Calu3 (cell line): ENCODE measurements around the gene UNC119B. TPM values are rescaled to one million over a fixed set of nuclear protein-coding genes. Genes with fewer than 3 reads are reported as not detected.

ENCODE experiments used
- BruUV-seq: library from RNA; stranded (reverse); fragments of 400-500 nt; replicated peaks from 2 replicates; lab custom pipeline; 2021; lab: Mats Ljungman, UMichigan
- CTCF ChIA-PET: fragments of 300-600 bp; sonication (Branson Sonifier 250); formaldehyde crosslinking; loops from one replicate; lab custom pipeline; 2022; ENCODE audit warnings: antibody characterized with exemption; lab: Charles Lee
- DNase-seq: peaks from one replicate; pipeline ENCODE4 v3.0.0; 2022
- H3K27ac Mint-ChIP-seq: one replicate; pipeline ENCODE4 v1.8.0; 2022; ENCODE audit warnings: mixed read lengths; ENCODE audit not compliant: unreplicated experiment
- H3K27me3 Mint-ChIP-seq: one replicate; pipeline ENCODE4 v1.8.0; 2022; ENCODE audit warnings: mixed read lengths; ENCODE audit not compliant: unreplicated experiment
- H3K36me3 Mint-ChIP-seq: one replicate; pipeline ENCODE4 v1.8.0; 2022; ENCODE audit warnings: mild to moderate bottlenecking, moderate library complexity, mixed read lengths; ENCODE audit not compliant: insufficient read depth, unreplicated experiment
- H3K4me1 Mint-ChIP-seq: one replicate; pipeline ENCODE4 v1.8.0; 2022; ENCODE audit warnings: mild to moderate bottlenecking, low read depth, mixed read lengths; ENCODE audit not compliant: unreplicated experiment
- H3K4me3 Mint-ChIP-seq: one replicate; pipeline ENCODE4 v1.8.0; 2022; ENCODE audit warnings: mild to moderate bottlenecking, low read depth, moderate library complexity, mixed read lengths; ENCODE audit not compliant: unreplicated experiment
- H3K9me3 Mint-ChIP-seq: one replicate; pipeline ENCODE4 v1.8.0; 2022; ENCODE audit warnings: low read depth, mixed read lengths; ENCODE audit not compliant: unreplicated experiment
- CTCF ChIP-seq: fragments of 200-600 bp; IDR thresholded peaks from one replicate; pipeline ENCODE4 v1.8.0; 2022; ENCODE audit warnings: antibody characterized with exemption; ENCODE audit not compliant: unreplicated experiment
- intact Hi-C: fragments of 100-400 bp; cut with micrococcal nuclease; formaldehyde crosslinking; loops from one replicate; pipeline ENCODE4 v1.10.0; 2022; ENCODE audit not compliant: unreplicated experiment
- total RNA-seq: library from RNA; stranded (reverse); gene quantifications from 2 replicates; pipeline ENCODE4 v1.2.3, GENCODE V29; 2022

The UNC119B gene
- total RNA-seq, 1 experiment from 2014 or later = 33.5 TPM

- no peaks in the 10 kb centered on the region for H3K9me3 Mint-ChIP-seq
- H3K27ac Mint-ChIP-seq = peak within 1 kb of the TSS; percentile 85
- peaks cover 38% of the 10 kb centered on the region for H3K36me3 Mint-ChIP-seq
- peak within 1 kb of the TSS; percentile 91 for H3K4me3 Mint-ChIP-seq
- intact Hi-C loops = no loop called here
- no TSS peak for BruUV-seq
- peaks cover 27% of the 10 kb centered on the region for H3K4me1 Mint-ChIP-seq
- DNase-seq = peak; percentile 99
- TF ChIP-seq CTCF = no peak
- CTCF ChIA-PET = interaction anchor here (0.5 to 1.4 kb wide), 6 partner anchors 8 to 352 kb away, joined by 3 to 11 read pairs (median 3); partner anchors contain the start of gene CABP1
- H3K27me3 Mint-ChIP-seq = no peaks in the 10 kb centered on the region
Observed at GRCh38 chr12:120686690-120687577, 23.3 kb upstream of the UNC119B start, which contains the start of gene MLEC. MLEC (plus strand) TSS chr12:120687149; CDS start chr12:120687297, 148 bp downstream.

- peaks cover 44% of the 10 kb centered on the region for H3K36me3 Mint-ChIP-seq
- intact Hi-C loops = loop anchor here (2.0 kb wide), 1 partner anchor 23 kb away; the partner anchor contains the start of gene UNC119B
- no peaks in the 10 kb centered on the region for H3K9me3 Mint-ChIP-seq
- no peaks in the 10 kb centered on the region for H3K27me3 Mint-ChIP-seq
- DNase-seq = no peak
- peak overlapping the region; percentile 91 for H3K4me3 Mint-ChIP-seq
- TF ChIP-seq CTCF = no peak
- CTCF ChIA-PET = interaction anchor here (0.5 to 1.4 kb wide), 4 partner anchors 39 to 351 kb away, joined by 3 to 11 read pairs (median 3); no protein-coding TSS in a partner anchor
- BruUV-seq = no TSS peak
- H3K4me1 Mint-ChIP-seq = peaks cover 35% of the 10 kb centered on the region
- peak overlapping the region; percentile 63 for H3K27ac Mint-ChIP-seq
Observed at GRCh38 chr12:120687578-120688289, 22.5 kb upstream of the UNC119B start.

GRCh38 chr12:120688527-120689071 is 21.7 kb upstream of the UNC119B start:
- Mint-ChIP-seq H3K27ac (peak overlapping the region; percentile 63), H3K4me3 (peak overlapping the region; percentile 91), H3K27me3 (no peaks in the 10 kb centered on the region), H3K36me3 (peaks cover 44% of the 10 kb centered on the region), H3K4me1 (peaks cover 43% of the 10 kb centered on the region), H3K9me3 (no peaks in the 10 kb centered on the region)
- peak; percentile 30 for DNase-seq
- intact Hi-C loops = loop anchor here (2.0 kb wide), 1 partner anchor 22 kb away; the partner anchor contains the start of gene UNC119B
- CTCF ChIA-PET = interaction anchor here (1.1 kb wide), 1 partner anchor 39 kb away, joined by 3 read pairs; no protein-coding TSS in a partner anchor
- no TSS peak for BruUV-seq
- TF ChIP-seq CTCF = no peak
